H1 (cell line): ENCODE measurements around the gene CHSY1. TPM values are rescaled to one million over a fixed set of nuclear protein-coding genes. Genes with fewer than 3 reads are reported as not detected.

Source experiments
- ATF2 ChIP-seq: IDR thresholded peaks from 2 replicates; pipeline ENCODE4 v1.6.1; 2012; ENCODE audit warnings: low read length, inconsistent platforms
- CTBP2 ChIP-seq: IDR thresholded peaks from 2 replicates; pipeline ENCODE4 v1.7.0; 2011; ENCODE audit warnings: borderline replicate concordance, mild to moderate bottlenecking, moderate library complexity, mixed read lengths, low read length; ENCODE audit not compliant: insufficient read depth, insufficient read length
- POLR2AphosphoS5 ChIP-seq: IDR thresholded peaks from 2 replicates; pipeline ENCODE4 v1.6.1; 2011; ENCODE audit warnings: low read depth, low read length
- POU5F1 ChIP-seq: IDR thresholded peaks from 2 replicates; pipeline ENCODE4 v1.6.1; 2011; ENCODE audit warnings: low read depth, mild to moderate bottlenecking, low read length, moderate library complexity
- SP1 ChIP-seq: IDR thresholded peaks from 2 replicates; pipeline ENCODE4 v1.6.1; 2011; ENCODE audit warnings: low read depth, low read length
- SUZ12 ChIP-seq: fragments of 200-600 bp; sonication (generic); IDR thresholded peaks from 2 replicates; pipeline ENCODE4 v1.6.1; 2012; ENCODE audit warnings: mild to moderate bottlenecking, inconsistent platforms, low read length, moderate library complexity, mixed read lengths
- YY1 ChIP-seq: IDR thresholded peaks from 2 replicates; pipeline ENCODE4 v1.6.1; 2011; ENCODE audit warnings: low read depth, mild to moderate bottlenecking, low read length
- polyA plus RNA-seq, 7 experiments: library from polyadenylated mRNA; depleted of rRNA in 3 of 7; stranded (reverse) in 5 of 7; unstranded in 2 of 7; fragments of >200 nt in 5 of 7; fragments of 200-250 nt in 2 of 7; gene quantifications; 1 replicate in 5 of 7; 2 replicates in 1 of 7; 4 replicates in 1 of 7; pipeline versions ENCODE4 v1.2.1 to v1.2.3, GENCODE V29; 2011 to 2013; ENCODE audit warnings: missing spikeins in 2 of 7, mixed read lengths in 2 of 7
- total RNA-seq: library from RNA; stranded (reverse); fragmentation: NEBNext Ultra II Directional; extraction: Animal tissue kit (Norgen Biotek cat#: 25700); gene quantifications from 2 replicates; pipeline ENCODE4 v1.2.1, GENCODE V29; 2021

Gene CHSY1
- total and polyA plus RNA-seq, 2 of the 8 experiments (the other 6 are each of a cell fraction or from before 2014, with no cell fraction given), result 24.9 to 60.7 TPM

GRCh38 chr15:101129851-101130380, 121.9 kb downstream of the CHSY1 start (continued):
- no peak for TF ChIP-seq POU5F1
- no peak for TF ChIP-seq POLR2AphosphoS5
- TF ChIP-seq CTBP2, result no peak
- no peak for TF ChIP-seq ATF2
- no peak for TF ChIP-seq SUZ12
- no peak for TF ChIP-seq SP1
- TF ChIP-seq YY1, result no peak
